Kidney (tissue), 2 donors: Measurements from ENCODE around the gene GOLGA8G. TPM values are rescaled to one million over a fixed set of nuclear protein-coding genes. Genes with fewer than 3 reads are reported as not detected.

Experiments used
- microRNA-seq: library from miRNA; unstranded; fragments of <30 nt; microRNA quantifications from one replicate; pipeline ENCODE4 v1.2.0, GENCODE V29; 2020
- polyA plus RNA-seq: library from polyadenylated mRNA; stranded (reverse); fragments of 350-450 nt; fragmentation: Illumina TruSeq; extraction: RNeasy Lipid Tissue Mini Kit (QIAGEN cat#74804); gene quantifications from one replicate; pipeline ENCODE4 v1.2.3, GENCODE V29; 2014; ENCODE audit warnings: low read depth, low replicate concordance; ENCODE audit not compliant: insufficient read depth
- total RNA-seq: library from RNA; stranded (reverse); fragmentation: NEBNext Ultra II Directional; extraction: Animal tissue kit (Norgen Biotek cat#: 25700); gene quantifications from one replicate; pipeline ENCODE4 v1.2.1, GENCODE V29; 2021
- donor health status: DM: yes; HTN: yes; CAD: no.

The GOLGA8G gene
- total and polyA plus RNA-seq, 2 donors from 2014 or later, result not detected

Small RNA genes lying within 50 kb of the gene (microRNA-seq; reads per million reads assigned to microRNA genes)
- not detected for gene MIR4509-3

Other genes with a start within 250 kb of the GOLGA8G start
- gene HERC2, start 210.8 kb downstream of the GOLGA8G start, total RNA-seq, result 58.4 TPM
- gene HERC2, start 210.8 kb downstream of the GOLGA8G start, polyA plus RNA-seq, result 17.9 TPM
- gene GOLGA6L24, start 174.9 kb downstream of the GOLGA8G start, total RNA-seq, result not detected
- not detected for gene GOLGA6L24, start 174.9 kb downstream of the GOLGA8G start, polyA plus RNA-seq
- not detected for gene GOLGA8F, start 154.3 kb downstream of the GOLGA8G start, total RNA-seq
- gene GOLGA8F, start 154.3 kb downstream of the GOLGA8G start, polyA plus RNA-seq, result not detected
- gene GOLGA6L25, start 20.6 kb upstream of the GOLGA8G start, total RNA-seq, result not detected
- not detected for gene GOLGA6L25, start 20.6 kb upstream of the GOLGA8G start, polyA plus RNA-seq
- gene GOLGA8M, start 179.4 kb upstream of the GOLGA8G start, total RNA-seq, result 4.9 TPM
- 0.95 TPM for gene GOLGA8M, start 179.4 kb upstream of the GOLGA8G start, polyA plus RNA-seq